ENCODE measurements around the gene CD300E.
"Not testable (repeated sequence)": the region's sequence is repeated elsewhere in the genome, so short reads cannot be mapped to it uniquely, and the experiment has no call there.

Gene CD300E

GRCh38 chr17:74639704-74640151 lies 16.2 kb upstream of the CD300E start:
- DNase-seq (ENCODE audit: low read depth): no peak
- no peak overlapping the region for H3K4me3 ChIP-seq (ENCODE audit: control insufficient read depth, low read depth, low read length)
- TF ChIP-seq CTCF (IDR thresholded peaks at IDR 0.05; ENCODE audit: control insufficient read depth, insufficient read depth, low read depth, low read length, missing control alignments): no peak

- no peak overlapping the region for H3K4me3 ChIP-seq (ENCODE audit: control insufficient read depth, low read depth, low read length)
- no peak for TF ChIP-seq CTCF (IDR thresholded peaks at IDR 0.05; ENCODE audit: control insufficient read depth, insufficient read depth, low read depth, low read length, missing control alignments)
- no peak for DNase-seq (ENCODE audit: low read depth)
Measured at GRCh38 chr17:74637926-74638325, 14.4 kb upstream of the CD300E start.

- TF ChIP-seq CTCF (IDR thresholded peaks at IDR 0.05; ENCODE audit: control insufficient read depth, insufficient read depth, low read depth, low read length, missing control alignments): no peak
- no peak for DNase-seq (ENCODE audit: low read depth)
- no peak overlapping the region for H3K4me3 ChIP-seq (ENCODE audit: control insufficient read depth, low read depth, low read length)
Measured at GRCh38 chr17:74637265-74637664, 13.7 kb upstream of the CD300E start.

GRCh38 chr17:74636541-74637085 lies 13.1 kb upstream of the CD300E start:
- DNase-seq (ENCODE audit: low read depth); H3K4me3 ChIP-seq (ENCODE audit: control insufficient read depth, low read depth, low read length): not testable (repeated sequence)

GRCh38 chr17:74635418-74635817 lies 11.9 kb upstream of the CD300E start:
- DNase-seq (ENCODE audit: low read depth): no peak
- TF ChIP-seq CTCF (IDR thresholded peaks at IDR 0.05; ENCODE audit: control insufficient read depth, insufficient read depth, low read depth, low read length, missing control alignments): no peak
- H3K4me3 ChIP-seq (ENCODE audit: control insufficient read depth, low read depth, low read length): no peak overlapping the region

GRCh38 chr17:74633326-74633725 lies 9.8 kb upstream of the CD300E start:
- DNase-seq (ENCODE audit: low read depth): no peak

GRCh38 chr17:74632617-74633016 lies 9.1 kb upstream of the CD300E start:
- H3K4me3 ChIP-seq (ENCODE audit: control insufficient read depth, low read depth, low read length): no peak overlapping the region
- DNase-seq (ENCODE audit: low read depth): no peak
- no peak for TF ChIP-seq CTCF (IDR thresholded peaks at IDR 0.05; ENCODE audit: control insufficient read depth, insufficient read depth, low read depth, low read length, missing control alignments)

More at GRCh38 chr17:74633326-74633725, 9.8 kb upstream of the CD300E start:
- no peak for TF ChIP-seq CTCF (IDR thresholded peaks at IDR 0.05; ENCODE audit: control insufficient read depth, insufficient read depth, low read depth, low read length, missing control alignments)
- H3K4me3 ChIP-seq (ENCODE audit: control insufficient read depth, low read depth, low read length): no peak overlapping the region

All from AG09309 (cell line).